HG03565 (cell line): ENCODE results near the gene SPSB1.

ENCODE experiments used
- ATAC-seq: cut with Tn5 transposase; IDR thresholded peaks from one replicate; pipeline ENCODE4 v1.9.1; 2021; ENCODE audit warnings: mild to moderate bottlenecking, moderate library complexity; ENCODE audit not compliant: unreplicated experiment

Gene SPSB1

GRCh38 chr1:9292361-9293240 lies at the start of gene SPSB1:
Gene SPSB1, plus strand, starts transcription at chr1:9292894. Its CDS starts 62,998 bp downstream, at chr1:9355892.
- ATAC-seq, result no peak

GRCh38 chr1:9243066-9243739 lies 49.5 kb upstream of the SPSB1 start:
- no peak for ATAC-seq

DNA sequence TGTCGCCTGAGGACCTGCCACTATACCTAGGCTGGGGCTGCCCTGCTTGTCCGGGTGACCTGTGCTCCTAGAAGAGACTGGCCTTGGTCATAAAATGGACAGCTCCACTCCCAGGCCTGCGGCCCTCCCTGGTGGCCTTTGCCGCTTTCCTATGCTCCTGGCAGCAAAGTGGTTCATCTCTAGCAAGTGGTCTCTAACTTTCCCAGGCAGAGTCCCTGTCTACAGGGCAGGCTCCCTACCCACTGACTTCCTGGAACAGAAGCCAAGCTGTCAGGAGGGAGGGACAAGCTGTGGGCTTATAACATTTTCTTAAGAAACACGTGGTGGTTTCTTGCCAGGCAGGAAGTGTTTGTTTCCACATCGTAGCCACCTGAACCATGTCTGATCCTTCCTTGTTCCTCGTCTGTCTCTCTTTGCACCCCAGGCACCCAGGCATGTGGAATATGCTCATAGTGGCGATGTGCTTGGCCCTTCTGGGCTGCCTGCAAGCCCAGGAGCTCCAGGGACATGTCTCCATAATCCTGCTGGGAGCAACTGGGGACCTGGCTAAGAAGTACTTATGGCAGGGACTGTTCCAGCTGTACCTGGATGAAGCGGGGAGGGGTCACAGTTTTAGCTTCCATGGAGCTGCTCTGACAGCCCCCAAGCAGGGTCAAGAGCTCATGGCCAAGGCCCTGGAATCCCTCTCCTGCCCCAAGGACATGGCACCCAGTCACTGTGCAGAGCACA lies 48.0 kb upstream of the SPSB1 start:
- ATAC-seq, result no peak

- no peak for ATAC-seq
Observed at GRCh38 chr1:9245230-9245619, 47.5 kb upstream of the SPSB1 start.

- no peak for ATAC-seq
Observed at GRCh38 chr1:9245661-9246060, 47.0 kb upstream of the SPSB1 start.

- no peak for ATAC-seq
Observed at GRCh38 chr1:9246215-9246614, 46.5 kb upstream of the SPSB1 start.

GRCh38 chr1:9246841-9247785 lies 45.6 kb upstream of the SPSB1 start:
- no peak for ATAC-seq

DNA sequence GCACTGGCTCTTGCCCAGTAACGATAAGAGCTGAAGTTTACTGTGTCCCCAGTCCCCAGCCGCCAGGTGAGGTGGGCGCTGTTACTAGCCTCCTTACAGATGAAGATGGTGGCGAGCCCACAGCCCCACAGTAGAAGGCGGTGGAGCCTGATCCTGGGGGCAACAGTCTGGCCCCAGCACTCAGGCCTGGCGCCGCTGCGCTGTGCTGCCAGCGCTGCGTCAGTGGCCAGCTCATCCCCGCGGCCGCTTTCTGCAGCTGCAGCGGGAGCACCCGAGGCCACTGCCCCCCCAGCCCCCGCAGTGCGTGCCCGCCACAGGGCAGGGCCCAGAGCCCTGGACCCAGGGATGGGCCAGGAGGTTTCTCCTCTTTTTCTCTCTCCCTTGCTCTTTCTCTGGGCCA lies 44.8 kb upstream of the SPSB1 start:
- no peak for ATAC-seq

DNA sequence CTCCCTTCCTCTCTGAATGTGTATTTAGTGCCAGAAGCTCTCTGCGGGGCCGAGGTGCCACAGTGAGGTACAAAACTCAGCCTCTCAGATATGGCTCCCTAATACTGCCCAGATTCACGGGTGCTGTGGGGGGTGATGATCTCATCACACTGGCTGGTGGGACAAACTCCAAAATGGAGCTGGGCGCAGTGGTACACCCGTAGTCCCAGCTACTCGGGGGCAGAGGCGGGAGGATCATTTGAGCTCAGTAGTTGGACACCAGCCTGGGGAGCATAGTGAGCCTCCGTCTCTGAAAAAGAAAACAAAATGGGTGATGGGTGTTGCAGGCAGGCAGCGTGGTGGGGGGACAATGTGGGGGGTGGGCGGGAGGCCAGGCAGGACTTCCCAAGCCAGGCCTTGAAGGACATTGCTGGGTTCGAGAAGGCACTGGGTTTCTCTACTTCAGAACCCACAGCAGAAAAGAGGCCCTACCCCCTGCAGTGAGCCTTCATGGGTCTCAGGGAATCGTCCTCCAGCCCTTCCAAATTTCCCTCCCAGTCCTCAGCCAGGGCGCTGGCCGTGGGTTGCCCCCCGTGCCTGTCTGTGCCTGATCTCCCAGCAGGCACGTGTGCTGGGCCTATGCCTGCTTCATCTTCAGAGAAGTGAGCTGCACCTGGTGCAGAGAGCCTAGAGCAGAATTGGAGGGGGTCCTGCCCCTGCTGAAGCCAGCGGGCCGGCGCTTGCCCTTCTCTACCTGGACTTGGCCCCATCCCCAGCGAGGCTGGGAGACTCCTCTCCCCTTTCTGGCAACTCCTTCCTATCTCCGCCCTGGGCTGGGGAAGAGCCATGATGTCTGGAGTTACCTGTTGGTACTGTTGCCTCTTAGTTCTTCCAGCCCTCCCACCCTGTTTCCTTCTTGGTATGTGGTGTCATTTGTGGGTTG lies 44.1 kb upstream of the SPSB1 start:
- ATAC-seq, result no peak

- ATAC-seq, result no peak
Observed at GRCh38 chr1:9249263-9249533, 43.5 kb upstream of the SPSB1 start.

DNA sequence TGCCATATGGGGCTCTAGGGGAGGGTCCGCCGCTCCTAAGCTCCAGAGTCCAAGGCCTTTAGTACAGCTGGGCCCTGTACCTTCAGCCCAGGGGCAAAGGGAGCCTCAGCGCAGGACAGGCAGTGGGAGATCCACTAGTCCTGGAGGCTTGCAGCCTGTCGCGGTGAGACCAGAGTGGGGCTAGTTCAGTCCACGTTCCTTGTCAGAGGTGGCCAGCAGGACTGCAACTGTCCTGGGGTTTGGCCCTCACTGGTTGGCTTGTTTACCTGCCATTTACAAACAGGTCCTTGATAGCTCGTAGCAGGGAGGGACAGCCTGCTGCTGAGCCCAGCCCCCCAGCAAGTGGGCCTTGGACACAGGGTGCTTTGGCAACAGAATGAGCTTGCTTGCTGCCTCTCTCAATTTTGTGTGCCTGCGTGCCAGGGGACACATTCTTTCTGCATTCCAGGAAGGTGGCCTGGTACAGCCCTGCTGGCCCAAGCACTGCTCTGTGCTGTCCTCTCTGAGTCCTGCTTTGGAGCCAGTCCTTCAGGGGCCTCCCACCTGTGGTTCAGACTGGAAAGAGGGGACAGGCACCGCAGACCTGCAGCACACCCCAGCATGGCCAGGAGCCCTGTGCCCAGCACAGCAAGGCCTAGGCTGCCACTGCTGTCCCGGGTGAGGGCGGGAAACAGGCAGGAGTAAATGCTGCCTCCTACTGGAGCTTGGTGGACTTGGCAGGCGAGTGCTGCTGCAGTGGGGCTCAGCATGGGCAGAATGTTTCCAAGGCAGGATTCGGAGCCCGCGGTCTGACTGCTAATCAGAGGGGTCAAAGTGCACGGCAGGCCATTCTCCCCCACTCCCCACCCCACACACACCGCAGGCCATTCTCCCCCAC lies 42.9 kb upstream of the SPSB1 start:
- no peak for ATAC-seq

GRCh38 chr1:9250411-9251381 lies 42.0 kb upstream of the SPSB1 start:
- ATAC-seq, result no peak

DNA sequence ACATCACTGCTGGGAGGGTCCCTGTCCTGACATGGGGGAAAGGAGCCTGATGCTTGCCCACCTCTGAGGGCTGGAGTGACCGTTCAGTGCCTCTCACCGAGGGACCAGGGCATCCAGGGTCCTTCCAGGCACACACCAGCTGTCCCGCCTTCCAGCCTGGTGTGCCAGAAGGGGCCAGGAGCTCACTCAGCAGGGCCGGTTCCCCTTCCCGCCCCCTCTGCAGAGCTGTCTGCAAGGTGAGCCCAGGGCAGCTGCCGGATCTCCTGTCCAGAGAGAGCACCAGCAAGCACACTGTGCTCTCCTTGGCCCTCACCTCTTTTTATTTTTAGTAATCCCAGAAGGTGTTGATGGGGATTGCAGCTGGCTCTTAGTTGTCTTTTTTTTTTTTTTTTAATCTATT lies 41.2 kb upstream of the SPSB1 start:
- no peak for ATAC-seq

DNA sequence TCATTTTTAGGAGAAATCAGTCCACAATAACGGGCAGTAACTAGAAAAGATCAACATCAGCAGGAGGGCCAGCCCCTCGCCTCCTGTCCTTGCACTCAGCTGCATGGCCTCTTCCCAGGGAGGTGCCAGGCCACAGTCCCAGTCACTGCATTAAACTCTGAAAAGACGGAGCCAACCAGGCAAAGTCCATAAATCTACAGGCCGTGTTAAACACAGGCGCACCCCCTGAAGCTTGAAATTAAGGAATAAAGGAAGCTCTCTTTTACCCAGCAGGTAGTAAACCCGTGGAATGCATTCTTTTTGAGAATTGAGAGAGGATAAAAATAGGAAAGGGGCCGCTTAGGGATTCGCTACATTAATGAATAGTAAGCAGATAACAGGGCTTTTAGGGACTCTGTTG lies 39.7 kb upstream of the SPSB1 start:
- ATAC-seq, result no peak

- ATAC-seq, result no peak
Observed at GRCh38 chr1:9253453-9254105, 39.1 kb upstream of the SPSB1 start.

GRCh38 chr1:9256332-9256731 lies 36.4 kb upstream of the SPSB1 start:
- ATAC-seq, result no peak

DNA sequence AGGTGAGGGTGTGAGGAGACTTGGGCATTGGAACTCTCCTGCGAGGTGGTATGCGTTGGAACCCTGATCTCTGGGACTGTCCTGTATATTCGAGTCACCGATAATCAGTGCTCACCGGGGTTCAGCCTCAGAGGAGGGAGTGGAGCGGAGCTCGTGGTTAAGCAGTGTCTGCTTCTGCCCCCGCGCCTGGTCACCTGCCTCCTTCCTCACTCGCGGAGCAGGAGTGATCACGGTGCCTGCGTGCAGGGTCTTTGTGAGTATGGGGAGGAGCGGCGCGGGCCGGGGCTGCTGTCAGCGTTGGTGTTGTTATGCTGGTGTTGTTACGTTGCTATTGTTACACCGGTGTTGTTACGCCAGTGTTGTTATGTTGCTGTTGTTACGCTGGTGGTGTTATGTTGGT lies 34.8 kb upstream of the SPSB1 start:
- ATAC-seq, result no peak
